Stomach (tissue), 4 donors: ENCODE data around the gene PLEKHF1.

ENCODE experiments used
- CTCF ChIP-seq, 7 experiments: fragments of 450-650 bp in 4 of 7; fragments of 200-600 bp in 3 of 7; sonication (generic) in 3 of 7; IDR thresholded peaks; one replicate each; pipeline ENCODE4 v1.5.1; 2016 to 2019; ENCODE audit warnings: antibody characterized with exemption in 7 of 7, control low read depth in 2 of 7, mild to moderate bottlenecking in 1 of 7
- POLR2A ChIP-seq, 4 donors: fragments of 450-650 bp; IDR thresholded peaks; one replicate each; pipeline ENCODE4 v1.6.1; 2016; ENCODE audit warnings: antibody characterized with exemption in 4 of 4, control low read depth in 2 of 4, mild to moderate bottlenecking in 1 of 4, moderate library complexity in 1 of 4

DNA sequence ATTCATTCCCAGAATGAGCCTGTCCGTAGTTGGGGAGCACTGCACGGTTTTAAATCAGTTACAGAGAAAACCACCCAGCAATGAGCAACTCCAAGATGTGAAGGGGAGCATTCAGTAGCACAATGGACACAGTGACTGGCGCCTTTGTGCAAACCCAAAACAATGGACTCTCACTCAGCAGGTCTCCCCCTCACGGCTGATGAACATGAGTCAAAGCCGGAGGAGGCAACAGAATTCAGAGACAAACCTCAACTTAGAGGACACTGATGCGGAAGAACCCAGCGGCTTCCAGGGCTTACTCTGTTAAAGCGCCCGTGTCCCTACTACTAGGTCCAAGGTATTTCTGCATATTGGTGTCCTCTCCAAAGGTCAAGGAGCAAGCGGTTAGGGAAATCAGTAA lies 17.7 kb downstream of the PLEKHF1 start:
- TF ChIP-seq CTCF (IDR thresholded peaks at IDR 0.05) = no peak
- TF ChIP-seq POLR2A (IDR thresholded peaks at IDR 0.05) = no peak
